Panc1 (cell line): ENCODE data around the gene G0S2. TPM values are rescaled to one million over a fixed set of nuclear protein-coding genes. Genes with fewer than 3 reads are reported as not detected.

Experiments
- ATAC-seq: fragments of 200-7000 bp; cut with Tn5 transposase; 2 replicates; pipeline ENCODE4 v1.9.1; 2020; ENCODE audit warnings: mild to moderate bottlenecking, moderate library complexity
- BruUV-seq: library from RNA; stranded (reverse); fragments of 400-500 nt; replicated peaks from 2 replicates; lab custom pipeline; 2021; lab: Mats Ljungman, UMichigan
- CTCF ChIA-PET: fragments of 300-600 bp; sonication (Branson Sonifier 250); formaldehyde crosslinking; loops from one replicate; lab custom pipeline; 2022; ENCODE audit warnings: antibody characterized with exemption; lab: Charles Lee
- POLR2A ChIA-PET: fragments of 300-600 bp; sonication (Branson Sonifier 250); formaldehyde crosslinking; loops from one replicate; lab custom pipeline; 2022; ENCODE audit warnings: antibody characterized with exemption; lab: Charles Lee
- DNase-seq: peaks from one replicate; pipeline ENCODE4 v3.0.0-alpha.2; 2010; ENCODE audit warnings: low read depth, low spot score
- H3K27ac ChIP-seq: 2 replicates; pipeline ENCODE4 v1.5.1; 2011; ENCODE audit warnings: mild to moderate bottlenecking, low read length, inconsistent platforms
- H3K27me3 ChIP-seq: fragments of 200-500 bp; sonication (Bioruptor generic); 2 replicates; pipeline ENCODE4 v1.6.0; 2014; ENCODE audit warnings: low read length, inconsistent platforms; ENCODE audit not compliant: control insufficient read depth, insufficient read depth
- H3K36me3 ChIP-seq: fragments of 200-500 bp; sonication (Bioruptor generic); 2 replicates; pipeline ENCODE4 v1.5.1; 2014; ENCODE audit warnings: inconsistent platforms, mild to moderate bottlenecking, low read length, moderate library complexity; ENCODE audit not compliant: control insufficient read depth, insufficient read depth
- H3K4me1 ChIP-seq: 2 replicates; pipeline ENCODE4 v1.5.1; 2011; ENCODE audit warnings: inconsistent platforms, mild to moderate bottlenecking, low read length, moderate library complexity; ENCODE audit not compliant: control insufficient read depth, insufficient read depth
- H3K4me3 ChIP-seq, 2 experiments: 2 replicates each; pipeline ENCODE4 v1.5.1; 2011 to 2012; ENCODE audit warnings: low read depth in 2 of 2, low read length in 2 of 2, mild to moderate bottlenecking in 2 of 2, inconsistent platforms in 1 of 2, moderate library complexity in 1 of 2
- H3K9me3 ChIP-seq: fragments of 200-500 bp; sonication (Bioruptor generic); 2 replicates; pipeline ENCODE4 v1.5.1; 2014; ENCODE audit warnings: low read depth, mild to moderate bottlenecking, inconsistent platforms, low read length, moderate library complexity; ENCODE audit not compliant: control insufficient read depth, insufficient read depth
- POLR2AphosphoS5 ChIP-seq: IDR thresholded peaks from 2 replicates; pipeline ENCODE4 v1.6.1; 2012; ENCODE audit warnings: mild to moderate bottlenecking, low read depth, low read length, moderate library complexity
- SIN3A ChIP-seq: IDR thresholded peaks from 2 replicates; pipeline ENCODE4 v1.6.1; 2012; ENCODE audit warnings: low read depth, mild to moderate bottlenecking, low read length, moderate library complexity, borderline replicate concordance; ENCODE audit not compliant: insufficient read depth
- TCF7L2 ChIP-seq: IDR thresholded peaks from 2 replicates; pipeline ENCODE4 v1.6.1; 2011; ENCODE audit warnings: mild to moderate bottlenecking, low read depth, low read length, inconsistent platforms
- in situ Hi-C: cut with HindIII; loops from 2 replicates; pipeline ENCODE4 v1.10.0; 2016; ENCODE audit warnings: low sequenced_read_pairs, low pct_unique_long_range_greater_than_20kb
- intact Hi-C: fragments of 100-400 bp; cut with micrococcal nuclease; formaldehyde crosslinking; loops from one replicate; pipeline ENCODE4 v1.10.0; 2022; ENCODE audit not compliant: unreplicated experiment
- total RNA-seq: library from RNA; stranded (reverse); gene quantifications from one replicate; pipeline ENCODE4 v1.2.1, GENCODE V29; 2021; ENCODE audit not compliant: unreplicated experiment
- TF ChIP-seq, protein P1 (sequence below), 2 experiments: IDR thresholded peaks; 2 replicates each; pipeline ENCODE4 v1.6.1; 2011 to 2012; ENCODE audit warnings: low read depth in 2 of 2, control low read depth in 1 of 2, low read length in 1 of 2, mild to moderate bottlenecking in 1 of 2, moderate library complexity in 1 of 2; ENCODE audit not compliant: insufficient read depth in 1 of 2
- TF ChIP-seq, protein P2 (sequence below): fragments of 450-650 bp; IDR thresholded peaks from 2 replicates; pipeline ENCODE4 v1.5.1; 2017; ENCODE audit warnings: mild to moderate bottlenecking

G0S2 gene
- total RNA-seq, 1 experiment from 2014 or later, result 2.5 TPM

DNA sequence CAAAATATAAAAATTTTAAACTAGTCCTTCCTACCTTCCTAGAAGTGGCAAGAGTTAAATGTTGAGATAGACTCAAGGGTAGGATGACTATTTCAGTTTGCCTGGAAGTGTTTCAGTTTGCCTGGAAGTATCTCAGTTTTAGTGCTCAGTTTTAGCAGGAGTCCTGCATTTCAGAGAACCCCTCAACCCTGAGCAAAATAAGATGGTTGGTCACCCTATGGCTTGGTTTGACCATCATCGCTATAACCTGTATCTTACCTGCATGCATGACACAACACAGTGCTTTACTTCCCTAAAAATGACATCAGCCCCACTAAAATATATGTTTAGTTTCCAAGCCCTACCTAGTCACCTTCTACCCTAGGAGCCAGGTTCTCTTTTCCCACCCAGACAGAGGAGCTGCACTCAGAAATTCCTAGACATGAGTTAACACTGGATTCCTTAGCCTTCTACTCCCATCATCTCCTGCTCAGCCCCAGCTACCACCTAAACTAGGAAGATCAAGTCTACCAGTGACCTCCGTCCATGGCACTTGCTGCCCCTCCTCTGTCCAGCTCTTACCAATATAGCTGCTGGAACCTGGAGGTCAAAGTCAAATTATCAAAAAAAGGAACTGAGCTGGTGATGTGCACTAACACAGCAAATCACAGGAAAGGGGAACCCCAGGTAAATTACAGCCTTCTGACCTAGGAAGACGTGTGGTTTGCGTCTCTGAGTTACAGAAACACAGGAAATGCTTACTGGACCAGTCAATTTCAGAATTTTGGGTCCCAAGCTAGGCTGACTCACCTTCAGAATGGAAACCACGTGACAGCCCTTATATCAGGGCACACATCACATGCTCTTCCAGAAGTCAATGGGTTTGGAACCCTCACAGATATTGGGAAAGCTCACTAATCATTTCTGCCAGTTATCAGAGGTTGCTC is 2.2 kb upstream of the G0S2 start:
- ChIA-PET CTCF (no interaction called here), POLR2A (no interaction called here)
- in situ Hi-C loops (no loop called here), intact Hi-C loops (no loop called here)
- H3K27me3 ChIP-seq, result peaks cover 22% of the 10 kb centered on the region
- H3K36me3 ChIP-seq, result no peaks in the 10 kb centered on the region
- no peaks in the 10 kb centered on the region for H3K9me3 ChIP-seq
- no peak for DNase-seq
- TF ChIP-seq SIN3A (no peak), TCF7L2 (no peak), POLR2AphosphoS5 (no peak)
- TF ChIP-seq, protein P1, sequence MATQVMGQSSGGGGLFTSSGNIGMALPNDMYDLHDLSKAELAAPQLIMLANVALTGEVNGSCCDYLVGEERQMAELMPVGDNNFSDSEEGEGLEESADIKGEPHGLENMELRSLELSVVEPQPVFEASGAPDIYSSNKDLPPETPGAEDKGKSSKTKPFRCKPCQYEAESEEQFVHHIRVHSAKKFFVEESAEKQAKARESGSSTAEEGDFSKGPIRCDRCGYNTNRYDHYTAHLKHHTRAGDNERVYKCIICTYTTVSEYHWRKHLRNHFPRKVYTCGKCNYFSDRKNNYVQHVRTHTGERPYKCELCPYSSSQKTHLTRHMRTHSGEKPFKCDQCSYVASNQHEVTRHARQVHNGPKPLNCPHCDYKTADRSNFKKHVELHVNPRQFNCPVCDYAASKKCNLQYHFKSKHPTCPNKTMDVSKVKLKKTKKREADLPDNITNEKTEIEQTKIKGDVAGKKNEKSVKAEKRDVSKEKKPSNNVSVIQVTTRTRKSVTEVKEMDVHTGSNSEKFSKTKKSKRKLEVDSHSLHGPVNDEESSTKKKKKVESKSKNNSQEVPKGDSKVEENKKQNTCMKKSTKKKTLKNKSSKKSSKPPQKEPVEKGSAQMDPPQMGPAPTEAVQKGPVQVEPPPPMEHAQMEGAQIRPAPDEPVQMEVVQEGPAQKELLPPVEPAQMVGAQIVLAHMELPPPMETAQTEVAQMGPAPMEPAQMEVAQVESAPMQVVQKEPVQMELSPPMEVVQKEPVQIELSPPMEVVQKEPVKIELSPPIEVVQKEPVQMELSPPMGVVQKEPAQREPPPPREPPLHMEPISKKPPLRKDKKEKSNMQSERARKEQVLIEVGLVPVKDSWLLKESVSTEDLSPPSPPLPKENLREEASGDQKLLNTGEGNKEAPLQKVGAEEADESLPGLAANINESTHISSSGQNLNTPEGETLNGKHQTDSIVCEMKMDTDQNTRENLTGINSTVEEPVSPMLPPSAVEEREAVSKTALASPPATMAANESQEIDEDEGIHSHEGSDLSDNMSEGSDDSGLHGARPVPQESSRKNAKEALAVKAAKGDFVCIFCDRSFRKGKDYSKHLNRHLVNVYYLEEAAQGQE (IDR thresholded peaks at IDR 0.05; ENCODE audit: insufficient read depth in 1 of 2, low read depth in 2 of 2, low read length in 1 of 2), result no peak
- TF ChIP-seq, protein P2, sequence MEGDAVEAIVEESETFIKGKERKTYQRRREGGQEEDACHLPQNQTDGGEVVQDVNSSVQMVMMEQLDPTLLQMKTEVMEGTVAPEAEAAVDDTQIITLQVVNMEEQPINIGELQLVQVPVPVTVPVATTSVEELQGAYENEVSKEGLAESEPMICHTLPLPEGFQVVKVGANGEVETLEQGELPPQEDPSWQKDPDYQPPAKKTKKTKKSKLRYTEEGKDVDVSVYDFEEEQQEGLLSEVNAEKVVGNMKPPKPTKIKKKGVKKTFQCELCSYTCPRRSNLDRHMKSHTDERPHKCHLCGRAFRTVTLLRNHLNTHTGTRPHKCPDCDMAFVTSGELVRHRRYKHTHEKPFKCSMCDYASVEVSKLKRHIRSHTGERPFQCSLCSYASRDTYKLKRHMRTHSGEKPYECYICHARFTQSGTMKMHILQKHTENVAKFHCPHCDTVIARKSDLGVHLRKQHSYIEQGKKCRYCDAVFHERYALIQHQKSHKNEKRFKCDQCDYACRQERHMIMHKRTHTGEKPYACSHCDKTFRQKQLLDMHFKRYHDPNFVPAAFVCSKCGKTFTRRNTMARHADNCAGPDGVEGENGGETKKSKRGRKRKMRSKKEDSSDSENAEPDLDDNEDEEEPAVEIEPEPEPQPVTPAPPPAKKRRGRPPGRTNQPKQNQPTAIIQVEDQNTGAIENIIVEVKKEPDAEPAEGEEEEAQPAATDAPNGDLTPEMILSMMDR, result no peak
- no peak for ATAC-seq
- no peaks in the 10 kb centered on the region for H3K4me1 ChIP-seq
- H3K27ac ChIP-seq, result no peak overlapping the region
- H3K4me3 ChIP-seq, result no peak overlapping the region
- BruUV-seq, result no TSS peak

DNA sequence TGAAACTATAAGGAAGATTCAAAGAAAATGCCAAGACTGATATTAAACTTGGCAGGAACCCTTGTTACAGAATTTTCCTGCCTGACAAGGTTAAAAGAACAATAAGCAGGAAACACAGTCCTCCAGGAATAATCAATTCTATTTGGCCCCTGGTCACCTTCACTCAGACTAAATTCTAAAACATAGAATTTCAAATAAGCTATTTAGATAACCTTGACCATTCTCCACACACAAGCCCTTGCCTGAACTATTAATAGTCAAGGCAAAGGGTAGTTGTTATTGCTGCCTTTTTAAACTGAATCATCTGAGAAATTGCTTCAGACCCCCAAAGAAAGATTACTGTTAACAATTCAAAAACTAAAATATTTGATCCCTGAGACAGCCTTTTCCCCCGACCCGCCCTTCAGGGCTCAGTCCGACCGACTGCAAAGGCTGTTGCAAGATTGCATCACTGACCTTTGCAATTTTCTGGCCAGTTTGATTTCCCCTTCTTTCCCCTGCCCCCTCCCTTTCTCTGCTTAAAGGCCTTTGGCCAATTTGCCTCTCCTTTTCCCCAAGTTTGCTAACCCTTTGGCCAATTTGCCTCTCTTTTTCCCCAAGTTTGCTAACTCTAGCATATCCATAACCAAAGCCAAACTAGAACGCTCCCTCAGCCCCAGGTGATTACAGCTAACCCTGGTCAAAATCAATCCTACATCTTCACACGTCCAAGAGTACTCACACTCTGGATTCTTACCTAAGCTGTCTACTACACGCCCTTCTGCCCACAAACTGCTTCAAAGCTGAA is 1.4 kb upstream of the G0S2 start:
- peaks cover 22% of the 10 kb centered on the region for H3K27me3 ChIP-seq
- BruUV-seq, result no TSS peak
- POLR2A ChIA-PET, result no interaction called here

More for the DNA sequence above, 1.4 kb upstream of the G0S2 start:
- Histone ChIP-seq H3K9me3 (no peaks in the 10 kb centered on the region), H3K36me3 (no peaks in the 10 kb centered on the region), H3K4me1 (no peaks in the 10 kb centered on the region), H3K27ac (no peak overlapping the region), H3K4me3 (no peak overlapping the region)
- DNase-seq (no peak), ATAC-seq (no peak)
- TF ChIP-seq POLR2AphosphoS5, result no peak
- TF ChIP-seq, protein P2, result no peak
- no peak for TF ChIP-seq TCF7L2
- TF ChIP-seq SIN3A, result no peak
- TF ChIP-seq, protein P1 (IDR thresholded peaks at IDR 0.05; ENCODE audit: insufficient read depth in 1 of 2, low read depth in 2 of 2, low read length in 1 of 2), result no peak
- CTCF ChIA-PET, result no interaction called here
- in situ Hi-C loops (no loop called here), intact Hi-C loops (no loop called here)
